GM18868 (cell line): ENCODE results near the gene FAAP20.

Experiments used
- ATAC-seq: cut with Tn5 transposase; IDR thresholded peaks from one replicate; pipeline ENCODE4 v1.9.1; 2021; ENCODE audit warnings: mild to moderate bottlenecking, moderate library complexity; ENCODE audit not compliant: unreplicated experiment

FAAP20 gene, protein sequence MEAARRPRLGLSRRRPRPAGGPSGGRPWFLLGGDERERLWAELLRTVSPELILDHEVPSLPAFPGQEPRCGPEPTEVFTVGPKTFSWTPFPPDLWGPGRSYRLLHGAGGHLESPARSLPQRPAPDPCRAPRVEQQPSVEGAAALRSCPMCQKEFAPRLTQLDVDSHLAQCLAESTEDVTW

DNA sequence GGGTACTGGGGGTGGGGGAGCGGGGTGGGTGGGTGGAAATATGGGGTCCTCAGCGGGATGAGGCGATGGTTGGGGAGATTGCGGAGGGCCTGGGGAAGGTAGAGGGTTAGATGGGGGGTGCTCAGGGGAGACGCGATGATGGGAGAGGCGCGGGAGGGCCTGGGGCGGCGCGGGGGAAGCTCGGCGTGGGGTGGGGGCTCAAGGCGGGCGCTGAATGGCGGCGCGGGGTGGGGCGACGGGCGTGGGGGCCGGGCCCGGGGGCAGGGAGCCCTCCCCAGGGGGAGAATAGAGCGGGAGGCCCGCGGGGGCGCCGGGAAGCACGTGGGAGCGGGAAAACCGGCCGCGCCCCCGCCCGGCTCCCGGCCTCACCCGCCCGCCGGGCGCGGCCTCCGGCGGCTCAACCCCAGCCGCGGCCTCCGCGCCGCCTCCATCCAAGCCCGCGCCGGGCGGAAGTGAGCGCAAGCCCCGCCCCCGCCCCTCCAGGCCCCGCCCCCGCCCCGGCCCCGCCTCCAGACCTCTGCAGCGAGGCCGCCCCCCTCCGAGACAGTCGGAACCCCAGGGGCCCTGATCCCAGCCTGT lies at the start of gene FAAP20:
Gene FAAP20 (minus strand): TSS at position 454 of the 579 bp plus-strand sequence. CDS start 23 bp downstream, at position 431.
- peak; percentile 48 for ATAC-seq

DNA sequence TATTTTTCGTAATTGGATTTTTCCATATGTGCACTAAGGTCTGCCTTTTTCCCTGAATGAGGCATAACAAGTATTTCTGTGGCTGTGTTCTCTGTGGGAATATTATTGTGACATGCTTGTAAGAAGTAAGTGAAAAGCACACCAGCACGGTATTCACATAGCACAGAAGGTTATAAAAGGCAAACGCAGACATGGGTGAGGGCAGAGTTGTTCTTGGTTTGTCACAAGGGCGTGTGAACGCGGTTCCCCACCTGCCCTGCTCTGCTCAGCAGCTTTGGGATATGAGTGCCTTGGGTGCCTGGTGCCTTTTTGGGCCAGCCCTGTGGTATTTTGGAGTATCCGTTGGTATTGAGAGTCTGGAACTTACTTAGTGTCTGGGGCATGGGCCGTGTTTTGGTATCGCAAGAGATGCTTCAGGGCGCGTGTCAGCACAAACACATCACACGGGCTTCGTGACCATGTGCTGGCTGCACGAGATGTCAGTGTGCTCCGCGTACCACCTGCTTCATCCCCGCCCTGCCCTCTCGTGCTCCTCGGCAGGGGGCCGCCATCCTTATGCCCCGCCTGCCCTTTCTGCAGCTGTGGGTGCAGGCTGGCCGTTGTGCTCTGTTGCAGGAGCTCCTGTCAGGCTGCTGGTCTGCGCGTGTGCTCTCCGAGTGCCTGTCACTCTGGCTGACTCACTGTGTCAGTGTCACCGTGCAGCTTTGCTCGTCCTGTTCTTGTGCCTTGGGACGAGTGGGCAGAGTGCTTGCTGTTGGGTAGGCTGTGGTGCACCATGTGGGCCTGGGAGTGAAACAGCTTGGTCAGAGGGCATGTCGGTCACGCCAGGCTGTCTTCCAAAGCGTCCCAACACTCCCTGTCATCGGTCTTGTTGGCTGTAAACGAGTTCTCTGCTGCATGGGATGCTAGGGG lies 48.5 kb upstream of the FAAP20 start:
- no peak for ATAC-seq

DNA sequence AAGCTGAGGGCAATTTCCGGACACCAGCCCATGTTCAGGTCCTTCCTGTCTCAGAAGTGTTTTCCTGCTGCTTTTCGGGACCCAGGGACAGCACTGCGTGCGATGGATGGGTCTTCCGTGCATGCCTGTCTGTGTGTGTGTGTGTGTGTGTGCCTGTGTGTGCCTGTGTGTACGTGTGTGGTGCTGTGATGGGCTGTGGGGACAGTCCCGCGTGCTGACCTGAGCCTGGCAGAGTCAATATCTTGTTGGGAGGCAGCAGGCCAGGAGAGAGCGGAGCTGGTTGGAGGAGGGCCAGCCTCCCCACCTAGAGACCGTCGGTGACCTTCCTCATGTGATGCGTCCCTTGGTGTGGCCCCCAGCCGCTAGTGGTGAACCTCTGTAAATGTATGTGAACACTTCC lies 47.2 kb upstream of the FAAP20 start:
- no peak for ATAC-seq

DNA sequence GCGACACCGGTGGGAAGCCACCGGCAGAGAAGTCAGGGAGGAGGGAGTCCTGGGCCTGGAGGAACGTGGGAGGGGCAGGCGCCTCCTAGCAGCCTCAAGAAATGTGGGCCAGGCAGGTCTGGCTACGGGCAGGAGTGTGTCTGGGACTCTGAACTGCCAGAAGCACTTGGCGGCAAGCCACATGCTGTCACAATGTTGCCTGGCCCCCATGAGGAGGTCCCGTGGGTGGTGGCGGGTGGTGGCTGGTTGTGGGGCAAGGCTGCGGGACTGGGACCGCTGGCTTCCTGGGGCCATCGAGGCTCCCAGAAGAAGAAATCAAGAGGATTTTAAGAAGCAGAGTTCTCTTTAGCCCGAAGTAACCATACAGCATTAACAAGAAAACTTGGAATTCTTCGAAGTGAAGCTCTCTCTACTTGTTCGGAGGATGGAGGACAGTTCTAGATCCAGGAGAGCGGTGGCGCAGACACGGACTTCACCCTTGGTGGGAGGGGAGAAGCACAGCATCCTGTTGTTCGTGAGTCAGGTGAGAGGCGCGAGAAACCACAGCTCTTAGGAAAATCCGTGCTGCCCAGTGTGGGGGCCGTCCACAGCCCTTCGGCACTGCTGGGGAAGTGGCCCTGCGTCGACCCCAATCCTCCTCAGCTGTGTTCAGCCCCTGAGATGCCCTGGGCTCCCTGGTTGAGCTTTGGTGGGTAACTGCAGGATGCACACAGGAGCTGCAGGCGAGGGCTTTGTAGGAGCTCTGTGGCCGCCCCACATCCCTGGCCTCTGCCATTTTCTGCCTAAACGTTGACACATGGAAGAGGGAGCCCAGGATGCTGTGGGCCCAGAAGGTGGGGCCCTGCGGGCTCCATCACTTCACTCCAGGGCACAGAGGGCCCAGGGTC lies 45.9 kb upstream of the FAAP20 start:
- ATAC-seq, result no peak

DNA sequence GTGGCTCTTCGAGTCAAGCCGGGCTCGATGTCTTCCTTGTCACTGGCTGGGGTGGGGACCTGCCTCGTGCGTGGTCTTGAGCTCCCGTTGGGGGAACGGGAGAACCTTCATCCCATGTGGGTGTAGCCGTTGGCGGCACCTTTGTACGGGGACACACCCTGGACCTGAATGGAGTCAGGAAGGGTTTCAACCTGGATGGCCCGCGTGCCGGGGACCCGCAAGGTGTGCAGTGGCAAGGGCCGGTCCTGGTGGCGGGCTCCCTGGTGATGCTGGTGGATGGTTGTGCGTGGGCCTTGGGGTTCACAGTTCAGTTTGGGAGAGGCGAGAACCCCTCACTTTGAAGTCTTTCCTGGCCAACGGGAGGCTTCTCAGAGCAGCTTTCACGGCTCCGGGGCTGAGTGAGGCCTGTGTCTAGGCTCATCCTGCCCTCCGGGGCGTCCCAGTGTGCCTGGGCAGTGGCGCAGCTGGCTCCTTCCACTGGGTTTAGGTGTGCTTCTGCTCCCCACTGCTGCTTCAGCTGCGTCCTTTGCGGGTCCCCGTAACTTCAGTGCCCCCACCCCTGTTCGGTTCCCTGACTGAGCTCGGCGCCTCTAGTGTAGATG lies 44.9 kb upstream of the FAAP20 start:
- no peak for ATAC-seq

DNA sequence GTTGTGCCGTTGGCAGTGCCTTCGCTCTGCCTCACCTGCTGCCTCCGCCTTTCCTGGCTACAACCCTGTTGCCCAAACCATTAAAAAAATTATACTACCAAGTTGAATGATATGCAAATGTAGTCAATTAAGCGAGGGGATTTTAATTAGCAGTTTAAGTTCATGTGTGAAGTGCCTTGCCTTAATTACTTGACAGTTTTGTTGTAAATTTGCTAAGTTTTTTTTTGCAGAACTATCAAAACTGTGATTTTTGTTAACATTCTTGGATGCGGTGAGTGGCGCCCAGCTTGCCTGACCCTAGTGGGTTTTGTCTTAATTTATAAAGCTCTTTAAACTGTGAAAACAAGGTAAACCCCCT lies 44.4 kb upstream of the FAAP20 start:
- no peak for ATAC-seq

DNA sequence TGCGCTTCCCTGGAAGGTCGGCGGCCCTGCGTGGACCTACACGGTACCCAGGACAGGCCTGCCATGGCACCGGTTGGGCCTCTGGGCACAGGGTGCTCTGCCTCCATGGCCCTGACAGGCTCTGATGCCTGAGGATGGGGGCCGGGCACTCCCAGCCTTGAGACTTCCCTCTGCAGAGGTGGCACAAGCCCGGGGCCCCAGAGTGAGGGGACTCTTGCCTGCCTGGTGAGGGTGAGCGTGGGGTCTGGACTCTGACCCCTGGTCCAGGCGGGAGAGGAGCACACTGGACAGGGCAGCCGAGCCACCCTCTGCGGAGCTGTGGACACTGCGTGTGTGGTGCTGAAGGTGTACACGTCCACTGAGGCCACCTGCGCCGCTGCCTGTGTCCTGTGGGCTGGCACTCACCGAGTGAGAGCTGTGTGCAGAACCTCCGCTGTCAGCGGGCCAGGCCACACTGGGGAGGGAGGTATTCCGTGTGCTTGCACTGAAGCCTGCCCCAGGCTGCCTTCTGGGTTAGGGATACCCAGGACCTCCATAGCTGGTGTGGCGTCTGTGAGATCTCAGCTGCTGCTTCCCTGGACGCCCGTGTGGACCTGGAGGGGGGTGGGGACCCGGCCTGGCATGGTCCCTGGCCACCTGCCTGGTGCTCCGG lies 43.9 kb upstream of the FAAP20 start:
- no peak for ATAC-seq

DNA sequence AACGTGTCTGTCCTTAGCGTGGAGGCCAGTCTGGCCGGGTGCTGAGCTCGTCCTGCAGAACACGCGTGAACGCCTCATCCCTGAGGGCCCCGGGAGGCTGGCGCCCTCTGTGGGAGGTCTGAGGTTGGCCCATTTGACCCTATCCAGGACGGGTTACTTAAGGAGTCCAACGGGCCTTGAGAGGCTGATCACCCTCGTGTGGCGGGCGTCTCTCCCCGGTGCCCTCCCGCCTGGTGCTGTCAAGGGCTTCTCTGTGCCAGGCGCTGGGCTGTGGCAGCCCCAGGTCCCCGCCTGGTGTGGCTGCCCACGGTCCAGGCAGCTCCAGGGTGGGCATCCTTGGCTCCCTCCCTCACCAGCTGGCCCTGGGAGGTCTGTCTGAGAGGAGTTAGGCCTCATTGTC lies 43.2 kb upstream of the FAAP20 start:
- ATAC-seq, result no peak

DNA sequence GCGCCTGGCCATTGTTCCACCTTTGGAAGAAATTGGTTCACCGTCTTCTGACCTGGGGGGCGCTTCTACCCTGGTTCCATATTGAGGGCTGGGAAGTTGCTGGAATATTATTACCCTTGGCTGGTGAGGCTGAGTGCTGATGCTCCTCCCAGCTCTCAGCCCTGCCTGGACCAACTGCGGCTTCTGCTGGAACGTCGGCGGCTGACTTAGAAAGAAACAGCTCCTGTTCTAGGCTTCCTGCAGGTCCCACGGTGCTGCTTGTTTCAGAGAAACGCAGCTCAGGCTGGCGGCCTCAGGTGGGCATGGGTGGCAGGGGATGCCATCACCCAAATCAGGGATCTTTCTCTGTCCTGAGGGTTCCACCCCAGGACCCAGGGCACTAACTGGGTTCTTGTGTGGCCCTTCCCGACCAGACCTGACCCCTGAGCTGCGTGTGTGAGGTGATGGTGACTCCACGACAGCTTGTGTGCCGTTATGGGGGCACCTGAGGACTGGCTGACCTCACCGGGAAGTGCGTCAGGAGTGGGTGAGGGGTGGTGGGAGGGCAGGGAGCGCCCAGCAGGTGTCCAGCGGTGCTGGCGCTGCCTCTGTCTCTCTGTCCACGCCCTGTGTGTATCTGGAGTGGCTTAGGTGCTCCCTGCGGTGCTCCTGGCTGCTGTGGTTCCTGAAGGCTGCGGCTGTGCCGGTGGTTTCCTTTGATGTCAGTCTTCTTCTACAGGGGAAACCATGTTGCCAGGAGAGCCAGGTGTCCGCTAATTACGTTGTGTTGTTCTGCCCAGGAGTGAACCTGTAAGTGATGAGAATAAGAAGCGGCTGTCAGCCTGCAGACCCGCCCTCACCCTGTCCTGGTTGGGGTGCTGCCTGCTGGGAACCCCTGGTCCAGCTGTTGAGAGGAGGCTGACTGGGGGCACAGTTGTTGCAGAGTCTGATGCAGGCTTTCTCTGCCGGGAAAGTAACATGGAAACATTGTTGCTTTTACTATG lies 42.4 kb upstream of the FAAP20 start:
- no peak for ATAC-seq

DNA sequence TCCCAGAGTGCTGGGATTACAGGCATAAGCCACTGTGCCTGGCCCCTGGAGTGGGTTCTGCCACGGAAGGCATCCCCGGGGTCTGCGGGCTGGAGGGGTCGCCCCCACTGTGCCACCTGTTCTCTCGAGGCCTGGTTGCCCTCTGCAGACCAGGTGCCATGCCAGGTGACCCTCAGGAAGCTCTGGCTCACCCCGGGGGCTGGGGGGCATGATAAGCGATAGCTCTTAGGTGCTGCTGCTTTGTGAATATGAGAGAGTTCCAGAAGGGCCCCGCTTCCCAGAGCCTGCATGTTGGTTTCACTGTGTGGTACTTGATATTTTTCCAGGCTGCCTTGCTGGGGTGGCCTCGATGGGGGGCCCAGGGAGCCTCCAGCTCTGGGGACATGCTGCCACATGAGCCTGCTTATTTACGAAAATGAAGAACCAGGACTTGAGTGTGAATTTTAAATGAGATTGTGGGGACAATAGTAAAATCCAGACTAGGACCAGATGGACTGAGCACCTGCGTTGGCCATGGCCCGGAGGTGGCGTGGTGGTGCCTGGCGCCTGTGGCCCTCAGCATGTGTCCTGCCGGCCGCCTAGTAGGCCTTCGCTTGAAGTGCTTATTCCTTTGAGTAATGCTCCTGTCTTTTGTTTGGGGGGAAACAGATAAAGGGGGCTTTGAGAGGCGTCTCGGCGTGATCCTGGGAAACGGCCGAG lies 40.9 kb upstream of the FAAP20 start:
- ATAC-seq, result no peak

DNA sequence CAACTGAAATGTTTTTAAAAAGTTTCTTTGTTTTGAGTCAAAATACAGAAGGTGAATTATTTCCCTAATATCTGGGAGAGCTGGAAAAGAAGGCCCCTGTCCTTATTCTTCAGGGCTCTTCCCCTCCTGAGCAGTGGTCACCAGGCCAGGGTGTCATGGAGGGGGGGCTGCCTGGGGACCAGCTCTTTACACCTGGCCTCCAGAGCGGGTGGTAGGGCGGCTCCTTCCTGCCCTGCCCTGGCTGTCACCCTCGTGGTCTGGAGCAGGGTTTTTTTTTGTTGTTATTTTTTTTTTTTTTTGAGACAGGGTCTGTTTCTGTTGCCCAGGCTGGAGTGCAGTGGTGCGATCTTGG lies 40.2 kb upstream of the FAAP20 start:
- no peak for ATAC-seq

DNA sequence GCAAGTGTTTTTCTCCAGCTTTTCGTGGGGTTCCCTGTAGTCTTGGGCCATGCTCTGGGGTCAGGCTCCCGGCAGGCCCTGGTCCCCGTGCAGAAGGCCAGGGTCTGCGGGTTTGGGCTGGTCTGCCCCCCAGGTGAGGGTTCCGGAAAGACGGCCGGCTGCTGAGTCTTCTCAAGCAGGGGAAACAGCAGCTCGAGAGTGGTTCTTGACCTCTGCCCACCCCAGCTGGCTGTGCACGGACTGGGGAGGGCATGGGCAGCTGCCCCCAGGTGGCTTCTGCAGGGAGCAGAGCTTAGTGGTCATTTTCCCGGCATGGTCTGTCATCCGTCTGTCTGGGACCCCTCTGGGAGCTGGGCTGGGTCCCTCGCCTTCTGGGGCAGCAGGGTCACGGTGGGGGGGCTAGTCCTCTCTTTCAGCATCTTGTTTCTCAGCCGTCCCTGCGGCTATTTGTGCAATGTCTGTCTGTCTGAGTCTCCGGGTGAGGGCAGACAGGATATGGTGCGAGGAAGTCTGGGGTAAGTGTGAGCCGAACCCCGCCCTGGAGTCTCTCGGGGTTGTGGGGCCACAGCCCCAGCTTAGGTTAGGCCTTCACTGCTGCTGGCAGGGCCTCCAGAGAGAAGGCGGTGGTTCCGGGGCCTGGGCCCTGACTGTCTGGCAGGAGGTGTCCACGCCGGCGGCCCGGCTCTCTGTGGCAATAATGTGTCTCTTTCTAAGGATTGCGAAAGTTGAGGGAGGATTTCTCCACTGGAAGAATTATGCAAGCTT lies 39.6 kb upstream of the FAAP20 start:
- ATAC-seq, result no peak

DNA sequence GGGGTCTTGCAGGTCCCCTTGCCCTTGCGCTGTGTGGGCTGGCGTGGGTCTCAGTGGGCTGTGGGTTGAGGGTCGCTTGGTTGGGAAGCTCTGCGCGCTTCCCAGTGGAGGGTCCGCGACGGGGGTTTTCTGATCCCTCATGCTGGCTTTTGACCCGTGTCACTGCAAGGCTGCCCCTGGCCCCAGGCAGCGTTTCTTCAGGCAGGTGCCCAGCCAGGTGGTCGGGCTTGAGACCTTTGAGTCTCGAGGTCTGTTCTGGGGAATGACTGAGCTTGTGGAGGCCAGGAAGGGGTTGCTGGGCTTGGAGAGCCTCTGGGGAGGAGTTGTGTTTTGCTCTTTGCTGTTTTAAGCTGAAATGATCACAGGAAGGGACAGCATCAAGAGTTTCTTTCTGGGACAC lies 38.9 kb upstream of the FAAP20 start:
- no peak for ATAC-seq

DNA sequence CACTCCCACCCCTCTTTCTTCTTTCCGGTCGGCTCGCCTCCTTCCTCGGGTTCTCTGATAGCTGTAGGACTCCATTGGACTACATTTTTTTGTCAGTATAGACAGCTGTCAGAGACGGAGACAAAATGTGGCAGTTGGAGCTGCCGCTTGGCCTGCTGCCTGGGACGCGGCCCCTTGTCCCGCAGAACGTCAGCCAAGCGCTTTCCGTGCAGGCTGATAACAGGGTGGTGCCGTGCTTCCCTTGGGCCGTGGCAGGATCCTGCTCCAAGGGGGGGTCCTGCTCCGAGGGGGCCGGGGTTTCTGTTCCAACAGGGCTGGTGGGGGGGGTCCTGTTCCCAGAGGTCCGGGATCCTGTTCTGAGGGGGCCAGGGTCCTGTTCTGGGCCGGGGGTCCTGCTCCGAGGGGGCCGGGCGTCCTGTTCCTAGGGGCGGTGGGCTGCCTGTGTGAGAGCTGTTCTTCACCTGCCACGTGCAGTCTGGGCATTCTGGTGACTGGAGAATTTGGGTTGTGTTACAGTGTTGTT lies 38.4 kb upstream of the FAAP20 start:
- no peak for ATAC-seq

DNA sequence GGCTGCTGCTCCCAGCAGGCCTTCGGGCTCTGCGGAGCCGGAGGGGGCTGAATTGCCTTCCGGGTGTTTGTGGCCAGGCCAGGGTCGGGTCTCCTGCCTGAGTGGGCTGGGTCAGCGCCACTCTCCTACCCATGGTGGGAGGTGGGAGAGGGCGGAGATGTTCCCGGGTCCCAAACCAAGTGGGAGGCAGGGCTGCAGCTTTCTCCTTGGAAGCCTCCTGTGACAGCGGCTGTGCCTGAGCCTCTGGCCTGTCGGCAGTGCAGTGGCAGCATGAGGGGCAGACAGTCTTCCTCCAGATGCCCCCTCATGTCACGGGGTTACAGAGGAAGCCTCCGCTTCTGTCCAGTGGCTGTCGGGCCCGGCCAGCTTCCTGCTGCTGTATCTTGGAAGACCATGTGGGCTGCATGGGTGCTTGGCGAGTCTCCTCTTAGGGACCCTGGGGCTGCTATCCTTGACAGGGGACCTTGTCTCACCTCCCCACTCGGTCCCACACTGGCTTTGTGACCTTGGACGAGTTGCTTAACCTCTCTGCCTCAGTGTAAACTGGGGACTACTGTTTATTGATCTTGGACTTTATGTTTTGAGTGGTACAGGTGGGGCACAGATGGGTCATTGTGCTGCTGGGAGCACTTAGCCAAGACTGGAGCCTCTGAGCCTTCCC lies 37.8 kb upstream of the FAAP20 start:
- ATAC-seq, result no peak

DNA sequence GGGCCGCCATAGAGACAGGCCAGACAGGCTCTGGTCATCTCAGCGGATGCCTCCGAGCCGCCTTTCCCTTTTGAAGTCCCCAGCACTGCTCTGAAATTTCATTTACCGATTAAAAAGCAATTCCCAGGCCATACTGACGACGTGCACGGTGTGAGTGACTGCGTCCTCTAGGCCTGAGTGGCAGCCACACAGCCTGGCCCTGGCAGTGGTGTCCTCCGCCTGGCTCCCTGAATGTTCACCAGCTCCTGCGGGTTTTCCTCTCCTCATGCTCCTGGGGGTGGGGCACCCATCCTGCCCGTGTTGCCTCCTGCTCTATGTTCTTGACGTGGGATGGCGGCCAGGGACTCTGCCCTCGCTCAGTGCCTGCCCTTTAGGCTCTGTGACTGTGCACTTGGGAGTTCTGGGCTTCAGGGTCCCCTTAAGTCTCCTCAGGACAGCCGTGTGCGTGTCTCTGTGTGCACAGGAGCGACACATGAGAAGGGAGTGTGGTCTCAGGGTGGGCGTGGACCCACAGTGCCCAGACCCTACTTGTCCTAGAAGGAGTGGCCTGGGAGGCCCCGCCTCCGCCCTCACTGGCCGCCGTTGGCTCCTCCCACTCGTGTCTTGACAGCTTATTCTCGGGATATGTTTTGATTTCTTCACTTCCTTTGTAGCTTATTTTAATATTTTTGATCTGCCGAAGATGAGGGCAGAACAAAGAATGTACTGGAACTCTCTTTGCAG lies 37.1 kb upstream of the FAAP20 start:
- no peak for ATAC-seq
